GM13976 (cell line): ENCODE results near the gene TRMU.

Experiments used
- DNase-seq: peaks from one replicate; pipeline ENCODE4 v3.0.0; 2012; ENCODE audit warnings: low spot score
- in situ Hi-C: fragments of 300-500 bp; cut with MboI; formaldehyde crosslinking; loops from one replicate; pipeline ENCODE4 v1.12.0; 2022; ENCODE audit warnings: low sequenced_read_pairs, mixed read lengths, inconsistent platforms; ENCODE audit not compliant: unreplicated experiment
- TF ChIP-seq, protein P1 (sequence below): IDR thresholded peaks from 2 replicates; pipeline ENCODE4 v1.5.1; 2012; ENCODE audit warnings: borderline replicate concordance, mild to moderate bottlenecking; ENCODE audit not compliant: insufficient read depth; ENCODE audit errors: extremely low read depth, missing control alignments, control extremely low read depth

The TRMU gene, protein sequence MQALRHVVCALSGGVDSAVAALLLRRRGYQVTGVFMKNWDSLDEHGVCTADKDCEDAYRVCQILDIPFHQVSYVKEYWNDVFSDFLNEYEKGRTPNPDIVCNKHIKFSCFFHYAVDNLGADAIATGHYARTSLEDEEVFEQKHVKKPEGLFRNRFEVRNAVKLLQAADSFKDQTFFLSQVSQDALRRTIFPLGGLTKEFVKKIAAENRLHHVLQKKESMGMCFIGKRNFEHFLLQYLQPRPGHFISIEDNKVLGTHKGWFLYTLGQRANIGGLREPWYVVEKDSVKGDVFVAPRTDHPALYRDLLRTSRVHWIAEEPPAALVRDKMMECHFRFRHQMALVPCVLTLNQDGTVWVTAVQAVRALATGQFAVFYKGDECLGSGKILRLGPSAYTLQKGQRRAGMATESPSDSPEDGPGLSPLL

DNA sequence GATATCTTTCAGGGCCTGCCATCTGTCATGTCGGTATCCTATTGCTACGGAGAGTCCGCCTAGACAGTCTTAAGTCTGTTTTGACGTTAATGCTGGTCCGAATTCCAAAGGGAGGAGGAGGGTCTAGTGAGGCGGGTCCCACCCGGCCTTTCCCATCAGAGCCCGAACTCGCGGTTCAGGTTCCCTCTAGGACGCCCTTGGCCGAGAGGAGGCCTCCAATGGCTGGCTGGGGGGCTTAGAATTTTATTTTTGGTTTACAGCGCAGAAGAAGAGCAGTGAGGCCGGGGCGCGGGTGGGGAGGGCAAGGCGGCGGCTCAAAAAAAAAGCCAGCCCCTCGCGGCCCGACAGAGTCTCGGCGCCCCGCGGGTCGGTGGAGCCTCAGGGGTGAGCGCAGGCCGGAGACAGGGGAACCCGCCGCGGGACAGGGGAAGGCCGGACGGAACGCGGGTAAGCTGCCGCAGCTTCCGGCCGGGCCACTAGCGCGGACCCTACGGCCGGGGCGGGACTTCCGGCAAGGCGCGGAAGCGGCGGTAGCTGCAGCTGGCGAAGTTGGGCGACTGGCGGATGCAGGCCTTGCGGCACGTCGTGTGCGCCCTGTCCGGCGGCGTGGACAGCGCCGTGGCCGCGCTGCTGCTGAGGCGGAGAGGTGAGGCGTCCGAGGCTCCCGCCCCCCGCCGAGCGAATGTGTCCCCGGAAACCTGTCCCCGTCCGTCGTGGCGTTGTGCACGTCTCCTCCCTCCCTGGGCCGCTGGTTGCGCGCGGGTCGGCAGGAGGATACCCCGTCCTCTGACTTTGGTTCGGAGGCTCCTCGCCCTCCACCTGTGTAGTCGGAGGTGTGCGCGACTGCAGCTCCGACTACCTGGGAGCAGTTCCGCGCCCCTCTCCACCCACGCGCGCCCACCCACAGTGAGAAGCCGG, at the start of gene TRMU:
TRMU (plus strand) TSS at position 514 of the 918 bp plus-strand sequence; CDS start at position 565, 51 bp downstream.
- TF ChIP-seq, protein P1, sequence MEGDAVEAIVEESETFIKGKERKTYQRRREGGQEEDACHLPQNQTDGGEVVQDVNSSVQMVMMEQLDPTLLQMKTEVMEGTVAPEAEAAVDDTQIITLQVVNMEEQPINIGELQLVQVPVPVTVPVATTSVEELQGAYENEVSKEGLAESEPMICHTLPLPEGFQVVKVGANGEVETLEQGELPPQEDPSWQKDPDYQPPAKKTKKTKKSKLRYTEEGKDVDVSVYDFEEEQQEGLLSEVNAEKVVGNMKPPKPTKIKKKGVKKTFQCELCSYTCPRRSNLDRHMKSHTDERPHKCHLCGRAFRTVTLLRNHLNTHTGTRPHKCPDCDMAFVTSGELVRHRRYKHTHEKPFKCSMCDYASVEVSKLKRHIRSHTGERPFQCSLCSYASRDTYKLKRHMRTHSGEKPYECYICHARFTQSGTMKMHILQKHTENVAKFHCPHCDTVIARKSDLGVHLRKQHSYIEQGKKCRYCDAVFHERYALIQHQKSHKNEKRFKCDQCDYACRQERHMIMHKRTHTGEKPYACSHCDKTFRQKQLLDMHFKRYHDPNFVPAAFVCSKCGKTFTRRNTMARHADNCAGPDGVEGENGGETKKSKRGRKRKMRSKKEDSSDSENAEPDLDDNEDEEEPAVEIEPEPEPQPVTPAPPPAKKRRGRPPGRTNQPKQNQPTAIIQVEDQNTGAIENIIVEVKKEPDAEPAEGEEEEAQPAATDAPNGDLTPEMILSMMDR = no peak
- DNase-seq = peak; percentile 99
- in situ Hi-C loops = no loop called here

DNA sequence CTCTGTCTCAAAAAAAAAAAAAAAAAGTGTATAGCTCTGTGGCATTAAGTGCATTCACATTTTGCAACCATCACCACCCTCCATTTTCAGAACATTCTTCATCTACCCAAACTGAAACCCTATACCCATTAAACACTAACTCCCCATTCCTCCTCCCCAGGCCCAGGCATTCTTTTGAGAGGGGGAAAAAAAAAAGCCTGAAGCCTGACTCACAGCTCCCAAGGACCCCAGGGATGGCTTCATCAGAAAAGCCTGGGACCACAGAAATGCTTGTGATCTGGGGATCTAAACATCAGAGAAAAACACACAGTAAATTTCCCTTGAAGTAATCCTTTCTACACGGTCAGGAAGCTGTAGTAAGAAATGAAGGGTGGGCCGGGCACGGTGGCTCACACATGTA, 49.5 kb upstream of the TRMU start:
- TF ChIP-seq, protein P1 = no peak
- in situ Hi-C loops = no loop called here

DNA sequence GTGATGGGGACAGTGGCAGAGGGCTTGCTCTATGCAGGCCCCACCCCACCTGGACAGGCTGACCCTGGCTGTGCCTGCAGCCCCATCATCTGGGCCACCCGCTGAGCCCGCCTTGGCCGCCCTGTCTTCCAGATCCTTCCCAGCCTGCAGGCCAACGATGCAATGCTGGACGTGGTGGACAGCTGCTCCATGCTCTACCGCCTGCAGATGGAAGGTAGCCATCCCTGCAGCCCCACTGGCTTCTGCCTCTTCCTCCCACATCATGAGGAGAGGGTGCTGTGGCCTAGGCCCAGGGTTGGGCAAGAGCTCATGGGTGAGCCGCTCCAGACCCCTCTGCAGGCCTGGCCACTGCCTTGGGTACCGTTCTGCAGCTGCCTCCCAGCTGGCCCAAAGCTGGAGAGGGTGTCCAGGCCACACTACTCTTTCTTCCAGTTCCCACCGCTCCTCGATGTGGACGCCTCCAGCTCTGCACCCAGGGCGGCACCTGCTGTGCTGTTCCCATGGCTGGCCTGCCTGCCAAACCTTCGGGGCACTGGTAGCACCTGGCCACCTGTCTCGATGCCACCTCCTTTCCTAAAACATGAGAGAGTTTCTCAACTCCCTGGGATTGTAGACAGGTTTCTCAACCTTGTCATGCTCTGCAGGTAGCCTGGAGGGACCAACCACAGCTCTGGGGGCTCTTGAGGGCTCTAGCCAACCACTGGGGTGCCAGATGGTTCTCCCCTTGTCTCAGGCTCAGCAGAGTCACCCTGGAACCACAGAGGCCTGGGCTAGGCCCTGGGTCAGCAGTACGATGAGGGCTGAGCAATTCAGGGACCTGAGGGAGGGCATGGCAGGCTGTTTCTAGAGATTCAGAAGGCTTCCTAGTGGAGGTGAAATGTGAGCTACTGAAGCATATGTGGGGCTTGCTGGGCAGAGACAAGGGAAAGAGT, 48.3 kb upstream of the TRMU start:
- TF ChIP-seq, protein P1 = no peak
- no peak for DNase-seq
- in situ Hi-C loops = no loop called here

More for the DNA sequence above, 49.5 kb upstream of the TRMU start:
- DNase-seq = no peak

DNA sequence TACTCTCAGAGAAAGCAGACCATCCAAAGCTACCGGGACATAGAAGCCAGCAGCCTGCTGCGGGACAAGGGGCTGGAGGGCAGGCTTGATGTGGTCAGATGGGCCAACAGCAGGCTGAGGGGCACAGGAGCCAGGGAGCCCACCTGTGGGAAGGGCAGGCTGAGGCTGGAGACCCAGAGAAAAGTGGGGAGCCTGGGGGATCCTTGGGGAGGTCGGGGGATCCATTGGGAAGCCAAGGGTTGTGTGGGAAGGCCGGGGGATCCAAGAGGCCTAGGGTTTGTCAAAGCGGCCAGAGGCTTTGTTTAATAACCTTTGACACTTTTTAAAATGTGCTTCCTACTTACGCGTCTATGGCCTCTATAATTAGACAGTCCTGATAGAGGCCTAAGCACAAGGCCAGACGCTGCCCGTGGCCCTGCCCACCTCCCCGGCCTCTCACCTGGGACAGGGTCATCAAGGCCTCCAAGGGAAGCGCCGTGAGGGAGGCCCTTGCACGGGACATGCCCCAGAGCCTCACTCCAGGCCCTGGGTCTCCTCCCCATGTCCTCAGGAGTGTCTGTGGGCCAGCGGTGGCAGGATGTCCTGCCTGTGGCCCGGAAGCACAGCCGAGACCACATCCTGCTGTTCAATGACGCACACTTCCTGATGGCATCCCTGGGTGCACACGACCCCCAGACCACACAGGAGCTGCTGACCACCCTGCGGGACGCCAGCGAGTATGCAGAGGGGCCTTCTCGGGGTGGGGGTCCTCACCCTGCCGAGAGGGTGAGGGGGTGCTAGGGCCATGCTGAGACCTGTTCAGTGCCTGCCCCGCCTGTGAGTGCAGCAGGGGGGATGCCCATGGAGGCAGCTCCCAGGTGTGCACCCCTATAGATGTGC, 47.4 kb upstream of the TRMU start:
- TF ChIP-seq, protein P1 = no peak
- DNase-seq = peak; percentile 91
- in situ Hi-C loops = no loop called here

DNA sequence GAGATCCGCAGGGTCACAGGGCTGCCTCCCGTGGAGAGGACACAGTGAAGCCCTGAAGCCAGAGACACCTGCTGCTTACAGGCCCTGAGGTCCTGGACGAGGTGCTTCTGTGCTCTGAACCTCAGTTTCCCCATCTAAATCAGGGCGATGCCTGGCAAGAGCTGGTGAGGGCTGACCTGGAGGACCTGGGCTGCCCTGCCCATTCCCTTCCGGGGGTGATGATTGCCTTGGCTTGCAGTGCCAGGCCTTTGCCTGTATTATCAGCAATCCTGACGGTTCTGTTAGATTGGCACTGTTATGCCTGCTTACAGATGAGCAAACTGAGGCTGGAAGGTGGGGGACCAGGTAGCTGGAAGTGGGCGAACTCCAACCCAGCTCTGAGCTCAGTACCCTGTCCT, 46.7 kb upstream of the TRMU start:
- in situ Hi-C loops = no loop called here
- TF ChIP-seq, protein P1 = no peak

More for the DNA sequence above, 46.7 kb upstream of the TRMU start:
- DNase-seq = no peak
